Endometrium (tissue), 2 donors: ENCODE results near the gene ZNF784.
A peak's percentile ranks its signal among the peaks of the same experiment; 100 is the strongest.
"Not testable (repeated sequence)": the region's sequence is repeated elsewhere in the genome, so short reads cannot be mapped to it uniquely, and the experiment has no call there.

Experiments used
- FAIRE-seq: peaks from 2 replicates; lab custom pipeline; 2012; peaks lifted over from hg19 to GRCh38; lab: Jason Lieb, UNC
- donor health status: control.
- donor health status: control.

The ZNF784 gene

DNA sequence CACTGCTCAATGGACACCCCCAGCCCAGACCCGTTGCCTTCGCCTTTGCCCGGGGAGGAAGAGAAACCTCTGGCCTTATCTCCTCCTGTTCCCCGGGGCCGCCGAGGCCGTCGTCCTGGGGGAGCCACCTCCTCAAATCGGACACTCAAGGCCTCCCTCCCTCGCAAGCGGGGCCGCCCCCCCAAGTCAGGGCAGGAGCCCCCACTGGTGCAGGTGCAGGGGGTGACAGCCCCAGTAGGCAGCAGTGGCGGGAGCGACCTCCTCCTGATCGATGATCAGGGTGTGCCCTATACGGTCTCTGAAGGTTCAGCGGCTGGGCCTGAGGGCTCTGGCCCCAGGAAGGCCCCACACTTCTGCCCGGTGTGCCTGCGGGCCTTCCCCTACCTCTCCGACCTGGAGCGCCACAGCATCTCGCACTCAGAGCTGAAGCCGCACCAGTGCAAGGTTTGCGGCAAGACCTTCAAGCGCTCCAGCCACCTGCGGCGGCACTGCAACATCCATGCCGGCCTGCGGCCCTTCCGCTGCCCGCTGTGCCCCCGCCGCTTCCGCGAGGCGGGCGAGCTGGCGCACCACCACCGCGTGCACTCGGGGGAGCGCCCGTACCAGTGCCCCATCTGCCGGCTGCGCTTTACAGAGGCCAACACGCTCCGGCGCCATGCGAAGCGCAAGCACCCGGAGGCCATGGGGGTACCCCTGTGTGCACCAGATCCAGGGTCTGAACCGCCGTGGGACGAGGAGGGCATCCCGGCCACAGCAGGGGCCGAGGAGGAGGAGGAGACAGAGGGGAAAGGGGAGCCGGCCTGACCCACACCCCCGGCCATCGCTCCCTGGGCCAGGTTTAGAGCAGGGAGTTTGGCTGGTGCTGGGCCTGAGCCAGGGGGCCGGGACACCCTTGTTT lies 22.0 kb downstream of the ZNF784 start:
- no peak for FAIRE-seq

DNA sequence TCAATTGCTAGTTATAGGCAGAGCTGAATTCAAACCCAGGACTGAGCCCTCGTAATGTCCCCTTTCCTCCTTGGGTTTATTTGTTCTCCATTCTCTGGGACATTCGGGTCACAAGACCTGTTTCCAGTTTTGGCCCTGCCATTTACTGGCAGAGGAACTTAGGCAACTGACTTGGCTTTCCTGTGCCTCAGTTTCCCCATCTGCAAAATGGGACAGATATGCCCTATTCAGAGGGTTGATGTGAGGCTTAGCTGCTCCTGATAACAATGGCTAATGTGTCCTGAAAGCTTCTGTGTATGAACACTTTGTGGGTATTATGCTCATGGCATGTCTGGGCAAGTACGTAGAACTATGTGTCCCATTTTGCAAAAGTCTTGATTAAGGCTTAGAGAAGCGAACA lies 23.3 kb downstream of the ZNF784 start:
- FAIRE-seq, result no peak

DNA sequence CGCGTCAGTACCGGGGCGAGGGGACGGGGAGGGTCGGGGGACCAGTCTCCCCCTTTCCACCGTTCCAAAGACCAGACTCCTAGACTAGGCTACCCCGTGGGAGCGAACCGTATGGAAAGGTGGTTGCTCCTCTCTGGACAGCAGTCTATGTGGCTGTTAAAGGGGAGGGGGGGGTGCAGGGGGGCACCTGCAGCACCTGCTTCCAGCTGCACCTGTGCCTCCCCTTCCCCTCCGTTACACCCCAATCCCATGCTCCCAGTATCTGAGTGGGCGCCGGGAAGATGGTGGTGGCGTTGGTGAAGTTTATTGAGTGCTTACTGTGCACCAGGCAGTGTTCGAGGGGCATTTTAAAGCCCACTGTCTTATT lies 23.7 kb downstream of the ZNF784 start:
- no peak for FAIRE-seq

DNA sequence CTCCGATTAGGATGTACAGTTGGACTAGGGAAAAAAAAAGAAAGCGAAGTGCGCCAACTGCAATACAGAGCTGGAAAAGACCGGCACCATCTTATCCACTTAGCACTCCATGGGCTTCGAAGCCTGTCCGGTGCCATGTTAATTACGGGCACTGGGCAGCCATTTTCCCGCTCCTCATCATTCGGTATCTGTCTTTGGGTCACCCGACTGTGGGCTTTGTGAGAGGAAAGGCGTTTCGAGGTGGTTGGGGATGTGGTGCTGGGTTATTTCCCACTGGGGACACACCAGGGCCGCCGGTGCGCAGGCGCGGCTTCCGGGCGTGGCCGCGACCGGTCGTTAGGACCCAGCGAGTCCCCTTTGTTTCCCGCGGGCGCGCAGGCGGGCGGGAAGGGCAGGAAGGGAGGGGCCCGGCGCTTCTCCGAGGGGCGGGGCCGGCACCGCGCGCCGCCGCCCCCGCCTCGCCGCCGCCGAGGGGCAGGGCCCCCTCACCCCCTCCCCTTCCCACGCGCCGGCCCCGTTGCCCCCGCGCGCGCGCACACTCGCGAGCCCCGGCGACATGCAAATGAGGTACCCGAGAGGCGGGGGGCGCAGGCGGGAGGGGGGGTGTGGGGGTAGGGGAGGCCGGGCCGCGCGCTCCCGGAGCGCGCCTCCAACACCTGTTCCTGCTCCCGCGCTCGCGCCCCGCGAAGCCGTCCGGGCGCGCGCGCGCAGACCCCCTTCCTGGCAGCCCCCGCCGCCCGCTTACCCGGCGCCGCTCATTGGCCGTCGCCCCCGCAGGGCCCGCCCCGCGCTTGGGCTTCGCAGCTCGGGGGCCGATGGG lies 24.3 kb downstream of the ZNF784 start, which contains the start of gene ZNF524:
Gene ZNF524 (plus strand): TSS at position 447 of the 820 bp plus-strand sequence. CDS start 1,825 bp downstream, outside the sequence.
- no peak for FAIRE-seq

DNA sequence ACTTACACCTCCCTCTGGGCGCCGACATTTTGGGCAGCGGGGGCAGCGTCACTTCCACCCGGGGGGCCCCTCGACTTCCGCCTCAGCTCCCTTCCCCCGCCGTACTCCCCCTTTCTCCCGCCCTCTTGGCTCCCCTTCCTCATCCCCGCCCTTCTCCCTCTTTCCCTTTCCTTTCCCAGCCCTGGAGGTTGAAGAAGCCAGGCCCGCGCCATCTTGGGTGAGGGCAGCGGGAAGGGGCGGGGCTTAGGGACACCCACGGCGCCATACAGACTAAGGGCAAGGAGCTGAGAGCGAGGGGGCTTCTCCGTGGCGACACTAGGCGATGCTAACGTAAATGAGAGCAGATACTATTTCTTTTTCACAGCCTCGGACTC lies 24.9 kb downstream of the ZNF784 start, which contains the start of gene FIZ1:
Gene FIZ1 (minus strand): TSS at position 50 of the 374 bp plus-strand sequence. CDS start 1,652 bp downstream, outside the sequence.
- peak; percentile 83 for FAIRE-seq

DNA sequence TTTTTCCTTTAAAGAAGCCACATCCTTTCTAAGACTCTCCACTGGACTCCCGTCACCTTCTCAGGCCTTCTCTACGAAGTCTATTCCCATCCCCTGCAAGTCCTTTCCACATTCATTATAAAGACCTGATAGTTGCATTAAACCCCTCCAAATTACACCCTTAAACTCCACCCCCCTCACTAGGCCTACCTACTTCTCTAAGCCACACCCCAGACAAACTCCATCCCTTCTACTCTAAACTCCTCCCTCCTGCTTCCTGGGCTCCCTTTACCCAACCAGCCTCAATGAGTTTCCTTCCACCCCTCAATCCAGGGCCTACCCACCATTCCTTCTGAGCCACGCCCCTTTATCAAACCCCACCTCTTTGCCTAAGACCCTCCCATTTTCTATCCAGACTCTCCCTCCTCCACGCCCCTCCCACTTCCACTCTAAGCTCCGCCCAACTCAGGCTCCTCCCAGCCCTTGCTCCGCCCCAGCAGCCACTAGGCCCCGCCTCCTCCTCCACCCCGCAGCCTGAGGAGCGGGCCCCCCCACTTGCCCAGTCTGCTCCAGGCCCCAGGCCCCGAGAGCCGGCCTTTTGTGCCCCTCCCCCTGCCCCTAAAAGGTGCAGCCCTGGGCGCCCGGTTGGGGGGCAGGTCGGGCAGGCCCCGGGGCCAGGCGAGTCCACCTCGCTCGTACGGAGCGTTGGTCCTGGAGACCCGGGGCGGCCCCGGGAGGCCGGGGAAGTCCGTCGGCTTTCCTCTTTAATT lies 25.5 kb downstream of the ZNF784 start:
- FAIRE-seq, result no peak

DNA sequence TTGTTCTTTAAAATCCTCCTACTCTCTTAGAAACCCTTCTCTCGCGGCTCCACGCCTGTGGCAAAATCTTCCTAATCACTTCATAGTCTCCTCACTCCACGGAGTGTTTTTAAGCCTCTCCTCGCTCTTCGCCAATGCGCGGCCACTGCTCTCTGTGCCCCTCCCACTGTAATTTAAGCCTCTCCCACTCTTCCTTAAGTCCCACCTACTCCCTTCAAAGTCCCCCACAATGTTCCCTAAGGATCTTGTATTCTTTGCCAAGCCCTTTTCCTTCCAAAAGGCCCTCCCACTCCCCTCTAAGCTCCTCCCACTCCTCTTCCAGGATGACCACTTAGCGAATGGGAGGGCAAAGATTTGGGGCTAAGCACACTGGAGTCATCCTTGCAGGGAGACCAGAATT lies 26.3 kb downstream of the ZNF784 start:
- FAIRE-seq, result no peak

DNA sequence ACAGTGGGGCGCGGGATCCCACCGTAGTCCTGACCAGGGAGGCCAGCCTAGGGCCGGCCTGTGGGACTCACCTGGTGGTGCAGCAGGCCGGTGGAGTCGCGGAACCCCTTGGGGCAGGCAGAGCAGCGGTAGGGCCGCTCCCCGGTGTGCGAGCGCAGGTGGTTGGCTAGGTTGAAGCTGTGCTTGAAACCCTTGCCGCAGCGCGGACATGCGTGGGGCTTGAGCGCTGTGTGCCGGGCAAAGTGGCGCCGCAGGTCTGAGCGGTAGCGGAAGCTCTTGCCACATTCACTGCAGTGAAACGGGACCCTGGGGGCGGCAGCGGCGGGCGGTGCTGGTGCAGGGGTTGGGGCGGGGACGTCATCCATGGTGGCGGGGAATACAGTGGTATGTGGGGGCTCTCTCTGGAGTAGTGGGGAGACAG lies 26.9 kb downstream of the ZNF784 start:
- FAIRE-seq, result no peak

DNA sequence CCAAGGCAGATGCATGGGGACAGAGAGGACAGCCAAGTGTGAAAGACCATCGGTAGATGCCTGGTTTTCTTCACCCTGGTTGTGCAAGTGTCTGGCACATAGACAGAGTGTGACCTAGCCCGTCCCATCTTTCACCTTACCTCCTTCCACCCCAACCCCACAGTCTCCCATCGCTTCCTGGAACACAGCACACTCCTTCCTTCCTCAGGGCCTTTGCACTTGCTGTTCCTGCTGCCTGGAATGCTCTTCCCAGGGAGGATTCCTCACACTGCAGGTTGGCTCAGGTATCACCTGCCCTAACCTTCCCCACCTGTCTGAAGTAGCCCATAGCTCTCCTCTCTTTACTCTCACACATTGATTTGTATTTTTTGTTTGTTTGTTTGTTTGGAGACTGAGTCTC lies 28.1 kb downstream of the ZNF784 start:
- no peak for FAIRE-seq

DNA sequence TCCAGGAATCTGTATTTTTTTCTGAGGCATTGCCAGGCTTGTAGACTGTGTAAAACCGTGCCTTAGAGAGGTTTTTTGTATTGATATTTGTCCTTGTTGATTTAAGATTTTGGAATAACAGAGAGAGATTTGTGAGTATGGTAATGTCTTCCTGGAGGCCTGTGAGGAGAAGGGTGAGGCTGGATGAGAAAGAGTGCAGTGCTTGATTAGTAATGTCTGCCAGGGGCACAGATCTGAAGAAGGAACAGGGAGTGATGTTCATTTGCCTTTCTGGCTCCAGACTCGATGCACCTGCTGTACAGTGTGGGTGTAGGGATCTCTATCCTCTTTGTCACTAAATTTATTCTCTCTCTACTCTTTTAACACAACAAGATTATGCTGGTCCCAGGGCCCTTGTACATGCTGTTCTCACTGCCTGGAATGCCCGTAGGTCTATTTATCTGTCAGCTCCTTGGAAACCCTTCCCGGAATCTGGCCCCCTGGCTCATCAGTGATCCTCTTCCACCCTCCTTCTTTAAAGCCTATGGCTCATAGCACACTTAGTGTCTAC lies 29.3 kb downstream of the ZNF784 start:
- no peak for FAIRE-seq

DNA sequence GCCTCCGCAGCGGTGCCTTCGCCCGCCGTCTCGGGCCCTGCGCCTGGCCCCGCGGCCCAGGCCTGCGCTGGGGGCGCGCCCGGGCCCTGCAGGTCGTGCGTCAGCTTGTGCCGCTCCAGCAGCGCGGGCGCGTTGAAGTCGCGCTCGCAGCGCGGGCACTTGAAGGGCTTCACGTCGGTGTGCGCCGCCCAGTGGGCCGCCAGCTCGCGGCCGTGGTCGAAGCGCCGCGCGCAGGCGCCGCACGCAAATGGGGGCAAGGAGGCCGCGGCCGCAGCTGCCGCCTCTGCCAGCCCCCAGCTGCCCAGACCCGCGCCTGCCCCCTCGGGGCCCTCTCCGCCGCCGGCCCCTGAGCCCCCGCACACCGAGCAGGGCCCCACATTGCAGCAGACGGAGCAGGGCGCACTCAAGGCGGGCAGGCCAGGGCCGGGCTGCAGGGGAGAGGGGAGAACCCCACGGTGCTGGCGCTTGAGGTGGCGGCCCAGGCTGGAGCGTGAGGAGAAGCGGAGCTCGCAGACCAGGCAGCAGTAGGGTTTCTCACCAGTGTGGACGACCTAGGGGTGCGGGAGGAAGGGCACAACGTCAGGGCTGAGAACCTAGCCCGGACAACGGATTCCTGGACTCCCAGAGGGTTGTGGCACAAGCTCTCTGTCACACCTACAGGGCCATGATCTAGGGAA lies 31.1 kb downstream of the ZNF784 start:
- no peak for FAIRE-seq

DNA sequence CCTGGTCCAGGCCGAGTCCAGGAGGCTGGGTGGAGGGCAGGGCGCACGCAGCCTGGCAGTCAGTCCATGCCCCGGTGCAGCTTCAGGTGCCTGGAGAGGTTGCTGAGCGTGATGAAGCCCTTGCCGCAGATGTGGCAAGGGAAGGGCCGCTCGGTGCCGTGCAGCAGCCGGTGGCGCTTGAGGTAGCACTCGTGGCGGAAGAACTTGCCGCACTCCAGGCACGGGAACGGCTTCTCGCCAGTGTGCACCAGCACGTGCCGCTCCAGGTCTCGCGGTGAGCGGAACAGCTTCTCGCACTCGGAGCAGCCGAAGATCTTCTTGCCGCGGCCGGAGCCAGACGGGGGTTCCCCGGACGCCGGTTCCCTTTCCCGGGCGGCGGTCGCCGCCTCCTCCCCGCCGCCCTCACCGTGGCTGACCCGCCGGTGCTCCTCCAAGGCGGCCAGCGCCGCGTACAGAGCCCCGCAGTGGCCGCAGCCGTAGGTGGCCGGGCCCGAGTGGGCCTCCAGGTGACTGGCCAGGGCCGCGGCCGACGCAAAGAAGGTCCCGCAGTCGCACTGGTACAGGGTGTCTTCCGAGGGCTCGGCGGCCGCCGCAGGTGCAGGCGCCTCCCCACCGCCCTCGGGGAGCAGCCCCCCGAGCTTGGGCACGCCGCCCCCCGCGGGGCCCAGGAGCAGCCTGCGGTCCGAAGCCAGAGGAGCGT lies 31.8 kb downstream of the ZNF784 start:
- FAIRE-seq, result no peak

DNA sequence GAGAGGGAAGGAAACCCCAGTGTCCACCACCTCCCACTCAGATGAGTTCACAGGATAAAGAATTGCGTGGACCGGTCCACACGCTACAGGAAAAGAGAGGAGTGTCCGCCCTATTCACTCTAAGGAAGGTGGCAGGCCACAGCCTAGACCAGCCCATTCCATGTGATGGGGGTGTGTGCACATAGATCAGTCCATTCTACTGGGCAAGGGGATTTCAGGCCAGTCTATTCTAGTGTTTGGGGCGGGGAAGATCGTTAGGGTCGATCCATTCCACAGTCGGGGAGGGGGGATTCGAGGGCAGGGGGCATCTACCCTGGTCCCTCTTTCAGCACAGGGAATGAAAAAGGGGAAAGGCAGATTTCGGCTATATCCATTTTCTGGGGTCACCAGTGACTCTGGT lies 32.8 kb downstream of the ZNF784 start:
- no peak for FAIRE-seq

DNA sequence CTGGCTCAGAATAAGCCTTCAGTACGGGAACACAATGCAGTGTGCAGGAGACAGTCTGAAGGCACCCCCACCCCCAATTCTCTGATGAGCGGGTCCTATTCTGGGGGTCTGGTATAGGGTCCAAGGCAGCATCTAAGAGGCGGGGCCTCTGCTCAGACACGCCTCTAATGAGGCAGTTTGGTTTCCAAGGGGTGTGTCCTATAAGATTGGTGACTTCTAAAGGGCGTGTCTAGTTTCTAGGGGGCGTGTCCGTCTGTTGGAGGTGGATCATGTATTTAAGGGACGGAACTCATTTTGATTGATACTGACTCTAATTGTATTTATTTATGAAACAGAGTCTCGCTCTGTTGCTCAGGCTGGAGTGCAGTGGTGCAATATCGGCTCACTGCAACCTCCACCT lies 33.7 kb downstream of the ZNF784 start:
- no peak for FAIRE-seq

DNA sequence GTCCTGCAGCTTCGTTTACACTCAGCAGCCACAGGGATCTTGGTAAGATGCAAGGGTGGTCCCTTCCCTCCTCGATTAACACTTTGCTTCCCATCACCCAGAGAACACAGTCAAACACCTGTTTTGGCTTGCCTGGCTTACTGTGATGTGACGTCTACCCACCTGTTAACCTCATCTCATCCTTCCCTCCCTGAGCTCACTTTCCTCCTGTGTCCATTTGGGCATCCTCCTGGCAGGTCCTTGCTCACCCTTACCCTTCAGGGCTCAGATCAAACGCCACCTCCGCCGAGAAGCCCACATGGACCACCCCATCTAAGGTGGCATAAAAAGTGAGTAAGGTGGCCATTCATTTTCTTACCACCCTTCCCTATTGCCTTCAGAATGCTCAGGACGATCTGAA lies 34.3 kb downstream of the ZNF784 start:
- no peak for FAIRE-seq

DNA sequence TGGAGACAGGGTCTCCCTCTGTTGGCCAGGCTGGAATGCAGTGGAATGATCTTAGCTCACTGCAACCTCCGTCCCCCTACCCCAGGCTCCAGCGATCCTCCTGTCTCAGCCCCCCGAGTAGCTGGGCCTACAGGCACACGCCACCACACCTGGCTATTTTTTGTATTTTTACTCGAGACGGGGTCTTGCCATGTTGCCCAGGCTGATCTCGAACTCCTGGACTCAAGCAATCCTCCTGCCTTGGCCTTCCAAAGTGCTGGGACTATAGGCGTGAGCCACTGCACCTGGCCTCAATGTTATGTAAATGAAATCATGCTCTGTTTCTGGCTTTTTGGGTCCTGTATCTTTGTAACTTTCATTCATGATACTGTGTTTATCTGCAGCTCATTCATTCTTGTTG lies 35.6 kb downstream of the ZNF784 start:
- FAIRE-seq, result no peak

DNA sequence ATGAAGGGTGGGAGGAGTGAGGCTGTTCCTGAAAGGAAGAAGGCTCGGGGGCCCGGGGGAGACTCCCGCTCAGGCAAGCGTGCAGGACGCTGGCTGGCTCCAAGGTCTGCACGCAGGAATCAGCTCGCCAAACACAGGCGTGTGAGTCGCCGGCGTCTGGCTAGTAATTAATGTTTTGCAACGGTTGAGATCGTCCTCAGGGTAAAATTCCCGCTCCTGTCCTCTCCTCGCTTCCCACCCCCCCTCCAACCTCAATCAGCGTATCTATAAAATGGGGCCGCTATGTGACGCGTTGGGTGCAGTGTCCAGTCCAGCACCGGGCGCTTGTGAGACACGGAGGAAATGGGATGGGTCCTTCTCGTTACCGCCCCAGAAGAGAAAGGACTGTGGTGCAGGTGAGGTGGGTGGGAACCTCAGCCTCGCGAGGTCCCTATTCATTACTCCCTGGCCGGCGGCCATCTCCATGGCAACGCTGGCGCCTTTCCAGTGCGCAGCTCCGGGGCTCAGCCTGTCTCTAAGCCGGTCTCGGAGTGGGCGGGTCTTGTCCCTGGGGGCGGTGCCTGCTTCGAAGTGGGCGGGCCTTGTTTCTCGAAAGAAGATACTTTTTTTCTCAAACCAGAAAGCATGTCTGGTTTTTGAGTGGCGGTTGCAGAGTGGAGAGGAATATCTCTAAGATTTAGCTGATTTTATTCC lies 37.2 kb downstream of the ZNF784 start:
- FAIRE-seq, result peak; percentile 86

DNA sequence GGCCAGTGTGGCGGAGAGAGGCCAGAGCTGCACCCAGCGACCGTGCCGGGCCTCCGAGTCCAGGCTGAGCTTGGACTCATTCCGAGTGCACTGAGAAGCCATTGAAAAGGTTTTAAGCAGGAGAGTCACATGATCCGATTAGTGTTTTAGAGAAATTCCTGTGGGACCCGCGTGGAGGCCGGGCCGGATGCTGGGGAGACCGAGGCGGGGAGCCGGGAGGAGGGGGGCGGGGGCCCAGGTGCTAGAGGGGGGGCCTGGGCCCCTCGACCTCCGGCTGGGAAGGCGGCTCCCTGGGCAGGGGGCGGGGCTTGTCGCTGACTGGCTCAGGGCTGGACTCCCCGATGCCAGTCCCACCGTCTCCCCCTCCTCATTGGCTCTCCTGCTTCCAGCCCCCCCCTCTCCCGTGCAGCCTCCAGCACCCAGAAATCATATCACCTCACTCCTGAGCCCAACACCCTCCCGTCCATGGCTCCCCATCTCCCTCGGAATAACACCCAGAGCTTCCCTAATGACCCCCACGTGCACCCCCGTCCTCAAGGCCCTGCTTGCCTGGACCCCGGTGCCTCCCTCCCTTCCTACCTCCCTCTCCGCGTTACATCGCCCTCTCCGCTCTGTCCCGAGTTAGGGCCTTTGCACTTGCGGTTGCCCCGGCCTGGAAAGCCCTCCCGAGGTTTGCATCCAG lies 38.6 kb downstream of the ZNF784 start:
- no peak for FAIRE-seq

DNA sequence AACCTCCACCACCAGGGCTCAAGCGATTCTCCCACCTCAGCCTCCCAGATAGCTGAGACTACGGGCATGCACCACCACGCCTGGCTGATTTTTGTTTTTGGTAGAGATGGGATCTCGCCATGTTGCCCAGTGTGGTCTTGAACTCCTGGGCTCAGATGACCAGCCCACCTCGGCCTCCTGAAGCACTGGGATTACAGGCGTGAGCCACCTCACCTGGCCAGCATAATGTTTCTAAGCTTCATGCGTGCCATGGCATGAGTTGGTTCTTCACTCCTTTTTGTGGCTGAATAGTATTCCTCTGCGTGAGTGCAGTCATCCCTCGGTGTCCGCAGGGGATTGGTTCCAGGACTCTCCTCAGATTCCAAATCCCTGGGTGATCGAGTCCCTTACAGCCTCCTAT lies 39.5 kb downstream of the ZNF784 start:
- no peak for FAIRE-seq

DNA sequence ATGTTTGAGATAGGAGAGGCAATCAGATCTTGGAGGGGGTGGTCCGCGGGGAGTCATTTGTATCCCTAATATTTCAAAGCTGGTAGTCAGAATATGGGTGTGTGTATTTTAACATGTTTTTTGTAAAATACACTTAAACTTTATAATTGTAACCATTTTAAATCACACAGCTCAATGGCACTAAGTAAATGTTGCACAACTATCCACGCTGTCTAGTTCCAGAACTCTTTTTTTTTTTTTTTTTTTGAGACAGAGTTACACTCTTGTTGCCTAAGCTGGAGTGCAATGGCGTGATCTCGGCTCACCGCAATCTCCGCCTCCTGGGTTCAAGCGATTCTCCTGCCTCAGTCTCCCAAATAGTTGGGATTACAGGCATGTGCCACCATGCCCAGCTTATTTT lies 40.5 kb downstream of the ZNF784 start:
- FAIRE-seq, result not testable (repeated sequence)
